ENCODE results near the gene DCAF10. TPM values are rescaled to one million over a fixed set of nuclear protein-coding genes. Genes with fewer than 3 reads are reported as not detected.

The DCAF10 gene
- total RNA-seq, 1 donor from 2014 or later, result 27.5 TPM

DNA sequence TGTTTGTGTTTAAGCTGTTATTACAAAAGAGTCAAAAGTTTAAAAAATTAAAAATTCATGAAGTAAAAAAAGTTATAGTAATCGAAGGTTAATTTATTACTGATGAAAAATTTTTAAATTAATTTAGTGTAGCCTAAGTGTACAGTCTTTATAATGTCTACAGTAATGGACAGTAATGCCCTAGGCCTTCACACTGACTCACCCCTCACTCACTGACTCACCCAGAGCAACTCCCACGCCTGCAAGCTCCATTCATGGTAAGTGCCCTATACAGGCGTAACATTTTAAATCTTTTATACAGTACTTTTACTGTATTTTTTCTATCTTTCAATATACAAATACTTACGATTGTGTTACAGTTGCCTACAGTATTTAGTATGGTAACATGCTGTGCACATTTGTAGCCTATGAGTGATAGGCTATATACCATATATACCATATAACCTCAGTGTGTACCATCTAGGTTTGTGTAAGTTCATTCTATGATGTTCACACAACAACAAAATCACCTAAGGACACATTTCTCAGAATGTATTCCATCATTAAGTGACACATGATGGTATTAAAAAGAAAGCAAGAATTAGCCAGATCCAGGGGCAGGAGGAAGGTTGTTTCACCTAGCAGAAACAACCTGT, 40.1 kb downstream of the DCAF10 start:
- no peaks in the 10 kb centered on the region for H3K9me3 ChIP-seq
- H3K4me1 ChIP-seq, result peaks cover 7% of the 10 kb centered on the region
- no peak overlapping the region for H3K4me3 ChIP-seq
- H3K27me3 ChIP-seq, result no peaks in the 10 kb centered on the region
- H3K27ac ChIP-seq, result no peak overlapping the region
- no peak for DNase-seq (ENCODE audit: extremely low spot score in 2 of 2)
- H3K36me3 ChIP-seq, result no peaks in the 10 kb centered on the region
- TF ChIP-seq POLR2A (IDR thresholded peaks at IDR 0.05), result no peak
- TF ChIP-seq, protein P1, sequence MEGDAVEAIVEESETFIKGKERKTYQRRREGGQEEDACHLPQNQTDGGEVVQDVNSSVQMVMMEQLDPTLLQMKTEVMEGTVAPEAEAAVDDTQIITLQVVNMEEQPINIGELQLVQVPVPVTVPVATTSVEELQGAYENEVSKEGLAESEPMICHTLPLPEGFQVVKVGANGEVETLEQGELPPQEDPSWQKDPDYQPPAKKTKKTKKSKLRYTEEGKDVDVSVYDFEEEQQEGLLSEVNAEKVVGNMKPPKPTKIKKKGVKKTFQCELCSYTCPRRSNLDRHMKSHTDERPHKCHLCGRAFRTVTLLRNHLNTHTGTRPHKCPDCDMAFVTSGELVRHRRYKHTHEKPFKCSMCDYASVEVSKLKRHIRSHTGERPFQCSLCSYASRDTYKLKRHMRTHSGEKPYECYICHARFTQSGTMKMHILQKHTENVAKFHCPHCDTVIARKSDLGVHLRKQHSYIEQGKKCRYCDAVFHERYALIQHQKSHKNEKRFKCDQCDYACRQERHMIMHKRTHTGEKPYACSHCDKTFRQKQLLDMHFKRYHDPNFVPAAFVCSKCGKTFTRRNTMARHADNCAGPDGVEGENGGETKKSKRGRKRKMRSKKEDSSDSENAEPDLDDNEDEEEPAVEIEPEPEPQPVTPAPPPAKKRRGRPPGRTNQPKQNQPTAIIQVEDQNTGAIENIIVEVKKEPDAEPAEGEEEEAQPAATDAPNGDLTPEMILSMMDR (IDR thresholded peaks at IDR 0.05), result no peak
- no peak for TF ChIP-seq POLR2AphosphoS5 (IDR thresholded peaks at IDR 0.05; ENCODE audit: insufficient read depth in 1 of 2, low read depth in 1 of 2)
- intact Hi-C loops (cut with DNase I), result no loop called here

DNA sequence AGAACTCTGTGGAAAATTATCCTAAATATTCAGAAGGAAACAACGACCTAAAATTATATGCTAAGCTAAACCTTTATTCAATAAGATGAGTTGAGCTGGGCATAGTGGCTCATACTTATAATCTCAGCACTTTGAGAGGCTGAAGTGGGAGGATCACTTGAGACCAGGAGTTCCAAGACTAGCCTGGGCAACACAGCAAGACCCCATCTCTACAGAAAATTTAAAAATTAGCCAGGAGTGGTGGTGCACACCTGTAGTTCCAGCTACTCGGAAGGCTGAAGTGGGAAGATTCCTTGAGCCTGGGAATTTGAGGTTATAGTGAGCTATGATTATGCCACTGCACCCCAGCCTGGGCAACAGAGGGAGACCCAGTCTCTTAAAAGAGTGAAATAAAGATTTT, 51.6 kb downstream of the DCAF10 start:
- DNase-seq (ENCODE audit: extremely low spot score in 2 of 2), result no peak
- intact Hi-C loops (cut with DNase I), result no loop called here

DNA sequence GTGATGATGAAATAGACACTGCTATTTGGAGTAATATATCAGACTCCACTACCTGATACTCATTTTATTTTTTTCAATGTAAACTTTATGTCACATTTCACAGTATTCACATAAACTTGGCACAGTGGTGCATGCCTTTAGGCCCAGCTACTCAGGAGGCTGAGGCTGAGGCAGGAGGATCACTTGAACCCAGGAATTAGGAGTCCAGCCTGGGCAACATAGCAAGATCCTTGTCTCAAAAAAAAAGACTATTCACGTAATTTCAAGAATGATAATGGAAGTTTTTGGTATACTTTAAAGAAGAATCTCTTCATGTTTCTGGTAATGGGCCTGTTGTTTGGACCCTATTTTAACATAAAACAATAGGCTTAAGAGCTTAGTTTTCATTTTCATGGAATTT, 56.0 kb downstream of the DCAF10 start:
- peaks cover 0 to 16% of the 10 kb centered on the region in 2 donors for H3K36me3 ChIP-seq
- H3K4me3 ChIP-seq, result no peak overlapping the region
- no peaks in the 10 kb centered on the region for H3K4me1 ChIP-seq
- H3K27me3 ChIP-seq, result no peaks in the 10 kb centered on the region
- H3K9me3 ChIP-seq, result no peaks in the 10 kb centered on the region
- TF ChIP-seq POLR2A (IDR thresholded peaks at IDR 0.05) (no peak), POLR2AphosphoS5 (IDR thresholded peaks at IDR 0.05; ENCODE audit: insufficient read depth in 1 of 2, low read depth in 1 of 2) (no peak)
- TF ChIP-seq, protein P1 (IDR thresholded peaks at IDR 0.05), result no peak
- no peak for DNase-seq (ENCODE audit: extremely low spot score in 2 of 2)
- H3K27ac ChIP-seq, result no peak overlapping the region
- intact Hi-C loops (cut with DNase I), result no loop called here

More for the DNA sequence above, 51.6 kb downstream of the DCAF10 start:
- TF ChIP-seq POLR2A (IDR thresholded peaks at IDR 0.05), result no peak
- TF ChIP-seq, protein P1 (IDR thresholded peaks at IDR 0.05), result no peak
- TF ChIP-seq POLR2AphosphoS5 (IDR thresholded peaks at IDR 0.05; ENCODE audit: insufficient read depth in 1 of 2, low read depth in 1 of 2), result no peak
- no peaks in the 10 kb centered on the region for H3K36me3 ChIP-seq
- H3K27me3 ChIP-seq, result no peaks in the 10 kb centered on the region
- no peak overlapping the region for H3K27ac ChIP-seq
- H3K4me1 ChIP-seq, result no peaks in the 10 kb centered on the region
- H3K9me3 ChIP-seq, result no peaks in the 10 kb centered on the region
- no peak overlapping the region for H3K4me3 ChIP-seq

DNA sequence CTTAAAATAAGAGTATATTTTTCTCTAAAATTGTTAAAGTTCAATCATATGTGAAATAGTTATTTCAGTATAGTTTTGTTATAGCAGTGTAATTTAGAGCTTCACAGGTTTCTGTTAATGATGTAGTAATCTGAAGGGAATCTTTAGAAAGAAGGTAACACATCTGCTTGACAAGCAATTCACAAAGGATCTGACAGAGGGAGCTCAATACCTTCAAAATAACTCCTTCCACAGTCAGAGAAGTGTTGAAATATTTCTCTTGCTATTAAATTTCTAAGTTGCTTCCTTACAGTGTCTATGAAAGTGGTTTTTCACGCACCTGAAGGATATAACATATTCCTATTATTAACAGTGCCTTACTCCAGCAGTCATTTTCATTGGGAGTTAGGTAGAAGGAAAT, 58.4 kb downstream of the DCAF10 start:
- TF ChIP-seq POLR2A (IDR thresholded peaks at IDR 0.05) (no peak), POLR2AphosphoS5 (IDR thresholded peaks at IDR 0.05; ENCODE audit: insufficient read depth in 1 of 2, low read depth in 1 of 2) (no peak)
- TF ChIP-seq, protein P1 (IDR thresholded peaks at IDR 0.05), result no peak
- DNase-seq (ENCODE audit: extremely low spot score in 2 of 2), result no peak
- Histone ChIP-seq H3K4me1 (no peaks in the 10 kb centered on the region), H3K27ac (no peak overlapping the region), H3K4me3 (no peak overlapping the region), H3K27me3 (no peaks in the 10 kb centered on the region), H3K36me3 (peaks cover 0 to 30% of the 10 kb centered on the region in 2 donors), H3K9me3 (no peaks in the 10 kb centered on the region)
- intact Hi-C loops (cut with DNase I), result no loop called here

DNA sequence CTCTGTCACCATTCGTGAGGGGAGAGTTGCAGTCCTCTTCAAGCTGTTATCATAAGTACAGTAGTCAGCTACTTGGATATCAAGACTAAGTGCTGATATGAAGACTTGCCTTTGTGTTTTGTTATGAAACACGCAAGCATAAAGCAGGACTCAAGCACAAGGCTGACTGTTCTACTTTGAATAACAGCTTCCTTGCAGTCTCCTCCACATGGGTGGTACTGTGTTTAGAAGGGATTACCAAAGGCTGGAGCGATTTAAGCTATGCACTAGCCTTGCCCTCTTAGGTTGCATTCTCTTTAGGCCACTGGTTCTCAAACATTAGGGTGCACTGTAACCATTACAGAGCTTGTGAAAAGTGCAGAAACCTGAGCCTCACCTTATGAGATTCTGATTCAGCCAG, 61.9 kb downstream of the DCAF10 start:
- TF ChIP-seq POLR2AphosphoS5 (IDR thresholded peaks at IDR 0.05; ENCODE audit: insufficient read depth in 1 of 2, low read depth in 1 of 2) (no peak), POLR2A (IDR thresholded peaks at IDR 0.05) (no peak)
- DNase-seq (ENCODE audit: extremely low spot score in 2 of 2), result no peak
- Histone ChIP-seq H3K27ac (no peak overlapping the region), H3K9me3 (no peaks in the 10 kb centered on the region), H3K4me3 (no peak overlapping the region), H3K36me3 (peaks cover 0 to 30% of the 10 kb centered on the region in 2 donors), H3K4me1 (no peaks in the 10 kb centered on the region), H3K27me3 (no peaks in the 10 kb centered on the region)
- intact Hi-C loops (cut with DNase I), result no loop called here

All from vagina (tissue), 2 donors.